ENCODE results near the gene DYNC2H1. TPM values are rescaled to one million over a fixed set of nuclear protein-coding genes. Genes with fewer than 3 reads are reported as not detected.
"Not testable (repeated sequence)": the region's sequence is repeated elsewhere in the genome, so short reads cannot be mapped to it uniquely, and the experiment has no call there.

DYNC2H1 gene
- total RNA-seq, 1 experiment from 2014 or later = 20.8 TPM

- no peak for DNase-seq (ENCODE audit: extremely low read depth, low read depth)
Measured at GRCh38 chr11:103364687-103365086, 255.5 kb downstream of the DYNC2H1 start.

GRCh38 chr11:103367650-103368049 lies 258.4 kb downstream of the DYNC2H1 start:
- no peak for DNase-seq (ENCODE audit: extremely low read depth, low read depth)

GRCh38 chr11:103368145-103368544 lies 258.9 kb downstream of the DYNC2H1 start:
- DNase-seq (ENCODE audit: extremely low read depth, low read depth) = no peak

- no peak for DNase-seq (ENCODE audit: extremely low read depth, low read depth)
Measured at GRCh38 chr11:103370076-103370475, 260.9 kb downstream of the DYNC2H1 start.

GRCh38 chr11:103372906-103373305 lies 263.7 kb downstream of the DYNC2H1 start:
- DNase-seq (ENCODE audit: extremely low read depth, low read depth) = no peak

- not testable (repeated sequence) for DNase-seq (ENCODE audit: extremely low read depth, low read depth)
Measured at GRCh38 chr11:103374227-103374626, 265.0 kb downstream of the DYNC2H1 start.

GRCh38 chr11:103378931-103379330 lies 269.7 kb downstream of the DYNC2H1 start:
- DNase-seq (ENCODE audit: extremely low read depth, low read depth) = no peak

GRCh38 chr11:103380031-103380430 lies 270.8 kb downstream of the DYNC2H1 start:
- DNase-seq (ENCODE audit: extremely low read depth, low read depth) = no peak

GRCh38 chr11:103384652-103385051 lies 275.4 kb downstream of the DYNC2H1 start:
- DNase-seq (ENCODE audit: extremely low read depth, low read depth) = no peak

GRCh38 chr11:103395612-103396011 lies 286.4 kb downstream of the DYNC2H1 start:
- DNase-seq (ENCODE audit: extremely low read depth, low read depth) = no peak

GRCh38 chr11:103396237-103396636 lies 287.0 kb downstream of the DYNC2H1 start:
- no peak for DNase-seq (ENCODE audit: extremely low read depth, low read depth)

- no peak for DNase-seq (ENCODE audit: extremely low read depth, low read depth)
Measured at GRCh38 chr11:103397369-103397768, 288.1 kb downstream of the DYNC2H1 start.

- no peak for DNase-seq (ENCODE audit: extremely low read depth, low read depth)
Measured at GRCh38 chr11:103398829-103399228, 289.6 kb downstream of the DYNC2H1 start.

GRCh38 chr11:103406357-103406756 lies 297.1 kb downstream of the DYNC2H1 start:
- no peak for DNase-seq (ENCODE audit: extremely low read depth, low read depth)

GRCh38 chr11:103407641-103408040 lies 298.4 kb downstream of the DYNC2H1 start:
- no peak for DNase-seq (ENCODE audit: extremely low read depth, low read depth)

GRCh38 chr11:103413266-103413888 lies 304.2 kb downstream of the DYNC2H1 start:
- no peak for DNase-seq (ENCODE audit: extremely low read depth, low read depth)

- no peak for DNase-seq (ENCODE audit: extremely low read depth, low read depth)
Measured at GRCh38 chr11:103418014-103418413, 308.8 kb downstream of the DYNC2H1 start.

- DNase-seq (ENCODE audit: extremely low read depth, low read depth) = no peak
Measured at GRCh38 chr11:103420593-103420992, 311.4 kb downstream of the DYNC2H1 start.

- peak; percentile 33 for DNase-seq (ENCODE audit: extremely low read depth, low read depth)
Measured at GRCh38 chr11:103433386-103434072, 324.3 kb downstream of the DYNC2H1 start.

GRCh38 chr11:103434073-103434411 lies 324.8 kb downstream of the DYNC2H1 start:
- no peak for DNase-seq (ENCODE audit: extremely low read depth, low read depth)

- no peak for DNase-seq (ENCODE audit: extremely low read depth, low read depth)
Measured at GRCh38 chr11:103436131-103436770, 327.0 kb downstream of the DYNC2H1 start.

GRCh38 chr11:103441021-103441420 lies 331.8 kb downstream of the DYNC2H1 start:
- no peak for DNase-seq (ENCODE audit: extremely low read depth, low read depth)
